Renal pelvis (tissue), 12 donors: Measurements from ENCODE around the gene GP1BB. TPM values are rescaled to one million over a fixed set of nuclear protein-coding genes. Genes with fewer than 3 reads are reported as not detected.
"Not testable (repeated sequence)": the region's sequence is repeated elsewhere in the genome, so short reads cannot be mapped to it uniquely, and the experiment has no call there.

Experiments used
- DNase-seq: peaks from one replicate; pipeline ENCODE4 v3.0.0-alpha.2; 2013
- long read RNA-seq, 16 experiments: transcript quantifications; one replicate each; lab custom pipeline, GENCODE V29; 2026
- polyA plus RNA-seq, 3 donors: library from polyadenylated mRNA; unstranded; fragments of 120-200 nt; gene quantifications; one replicate each; pipeline ENCODE4 v1.2.1, GENCODE V29; 2013; ENCODE audit not compliant: insufficient read length in 3 of 3

Gene GP1BB
- polyA plus RNA-seq: 1 to 10 TPM; 1.1 to 6.4 (median 4.8) TPM
- long read RNA-seq, donor 1, partial matches to known transcripts: 0 of 3 reads
- long read RNA-seq, donor 1, other reads (novel, unspliced or antisense): 0 of 3 reads
- long read RNA-seq, donor 2, partial matches to known transcripts: 0 of 3 reads
- long read RNA-seq, donor 2, other reads (novel, unspliced or antisense): 0 of 3 reads
- long read RNA-seq, donor 3, partial matches to known transcripts: 0 of 3 reads
- long read RNA-seq, donor 3, other reads (novel, unspliced or antisense): 0 of 3 reads
- long read RNA-seq, donor 4, transcript GP1BB-201 (2 exons, 1,553 nt): major isoform, 5 of 5 reads
- long read RNA-seq, donor 4, partial matches to known transcripts: 0 of 5 reads
- long read RNA-seq, donor 4, other reads (novel, unspliced or antisense): 0 of 5 reads
- long read RNA-seq, donor 5, partial matches to known transcripts: 0 of 1 reads
- long read RNA-seq, donor 5, other reads (novel, unspliced or antisense): 0 of 1 reads
- long read RNA-seq, donor 6, partial matches to known transcripts: 0 of 3 reads
- long read RNA-seq, donor 6, other reads (novel, unspliced or antisense): 0 of 3 reads
- long read RNA-seq, donor 7, partial matches to known transcripts: 0 of 3 reads
- long read RNA-seq, donor 7, other reads (novel, unspliced or antisense): 0 of 3 reads
- long read RNA-seq, donor 8, partial matches to known transcripts: 0 of 2 reads
- long read RNA-seq, donor 8, other reads (novel, unspliced or antisense): 0 of 2 reads
- long read RNA-seq, donor 9, partial matches to known transcripts: 0 of 1 reads
- long read RNA-seq, donor 9, other reads (novel, unspliced or antisense): 0 of 1 reads
- long read RNA-seq, donor 10, partial matches to known transcripts: 0 of 4 reads
- long read RNA-seq, donor 10, other reads (novel, unspliced or antisense): 0 of 4 reads
- long read RNA-seq, donor 11, transcript GP1BB-201 (2 exons, 1,553 nt): major isoform, 11 of 11 reads
- long read RNA-seq, donor 11, partial matches to known transcripts: 0 of 11 reads
- long read RNA-seq, donor 11, other reads (novel, unspliced or antisense): 0 of 11 reads
- long read RNA-seq, donor 12, transcript GP1BB-201 (2 exons, 1,553 nt): major isoform, 8 of 8 reads
- long read RNA-seq, donor 12, partial matches to known transcripts: 0 of 8 reads
- long read RNA-seq, donor 12, other reads (novel, unspliced or antisense): 0 of 8 reads
- long read RNA-seq, donor 13, partial matches to known transcripts: 0 of 1 reads
- long read RNA-seq, donor 13, other reads (novel, unspliced or antisense): 0 of 1 reads
- long read RNA-seq, donor 14, partial matches to known transcripts: 0 of 4 reads
- long read RNA-seq, donor 14, other reads (novel, unspliced or antisense): 0 of 4 reads
- long read RNA-seq, donor 15, partial matches to known transcripts: 0 of 1 reads
- long read RNA-seq, donor 15, other reads (novel, unspliced or antisense): 0 of 1 reads
- long read RNA-seq, donor 16, partial matches to known transcripts: 0 of 1 reads
- long read RNA-seq, donor 16, other reads (novel, unspliced or antisense): 0 of 1 reads

GRCh38 chr22:19723232-19723982 lies at the start of gene GP1BB:
GP1BB (plus strand) TSS chr22:19723539; CDS start chr22:19723570, 31 bp downstream.
- no peak for DNase-seq

GRCh38 chr22:19673660-19674059 lies 49.7 kb upstream of the GP1BB start:
- DNase-seq: no peak

DNA sequence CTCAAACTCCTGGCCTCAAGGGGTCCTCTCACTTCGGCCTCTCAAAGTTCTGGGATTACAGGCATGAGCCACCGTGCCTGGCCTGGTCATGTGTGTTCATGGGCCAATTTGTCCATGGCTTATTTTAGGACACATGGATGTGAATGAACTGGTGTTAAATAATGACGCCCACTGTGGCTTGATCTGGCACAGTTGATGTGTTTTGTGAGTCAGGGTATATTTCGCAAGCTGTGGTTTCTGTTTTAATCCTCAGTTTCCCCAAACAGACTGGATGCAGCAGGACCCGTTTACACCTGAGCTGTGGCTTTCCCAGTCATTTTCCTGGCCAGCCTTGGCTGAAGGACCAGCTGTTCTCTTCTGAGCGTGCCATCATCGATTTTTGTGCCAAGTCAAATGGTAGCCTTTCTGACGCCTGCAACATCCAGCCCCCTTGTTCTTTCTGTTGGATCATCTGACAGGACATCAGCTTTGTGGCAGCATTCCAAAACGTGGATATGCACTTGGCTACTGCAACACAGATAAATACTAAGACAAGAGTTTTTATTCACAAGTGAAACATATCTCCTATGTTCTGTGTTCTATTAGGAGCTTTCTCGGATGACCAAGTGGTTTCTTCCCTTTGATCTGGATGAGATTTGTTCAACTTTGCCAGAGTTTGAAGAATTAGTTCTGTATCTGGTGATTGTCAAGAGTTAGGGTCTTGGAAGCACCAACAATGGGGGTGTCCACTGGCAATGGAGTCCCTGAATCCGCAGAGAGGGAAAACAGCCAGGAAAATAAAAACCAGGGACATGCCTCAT lies 49.0 kb upstream of the GP1BB start:
- no peak for DNase-seq

DNA sequence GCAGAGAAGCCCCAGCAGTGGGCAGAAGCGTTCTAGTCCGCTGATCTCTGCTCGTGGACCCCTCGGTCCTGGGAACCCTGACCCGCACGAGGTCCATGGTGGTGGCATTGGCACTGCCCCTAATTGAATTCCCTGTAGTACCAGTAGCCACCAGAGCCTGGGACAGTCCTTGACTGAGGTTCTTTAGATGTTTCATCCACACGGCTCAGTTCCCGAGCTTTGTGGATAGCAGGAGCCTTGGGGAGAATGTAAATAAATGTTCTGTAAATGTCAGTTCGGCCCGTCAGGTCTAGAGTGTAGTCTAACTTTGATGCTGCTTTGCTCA lies 48.4 kb upstream of the GP1BB start:
- DNase-seq: no peak

- no peak for DNase-seq
These were observed 47.9 kb upstream of the GP1BB start for GRCh38 chr22:19675428-19675827.

- not testable (repeated sequence) for DNase-seq
These were observed 46.9 kb upstream of the GP1BB start for GRCh38 chr22:19676437-19676836.

DNA sequence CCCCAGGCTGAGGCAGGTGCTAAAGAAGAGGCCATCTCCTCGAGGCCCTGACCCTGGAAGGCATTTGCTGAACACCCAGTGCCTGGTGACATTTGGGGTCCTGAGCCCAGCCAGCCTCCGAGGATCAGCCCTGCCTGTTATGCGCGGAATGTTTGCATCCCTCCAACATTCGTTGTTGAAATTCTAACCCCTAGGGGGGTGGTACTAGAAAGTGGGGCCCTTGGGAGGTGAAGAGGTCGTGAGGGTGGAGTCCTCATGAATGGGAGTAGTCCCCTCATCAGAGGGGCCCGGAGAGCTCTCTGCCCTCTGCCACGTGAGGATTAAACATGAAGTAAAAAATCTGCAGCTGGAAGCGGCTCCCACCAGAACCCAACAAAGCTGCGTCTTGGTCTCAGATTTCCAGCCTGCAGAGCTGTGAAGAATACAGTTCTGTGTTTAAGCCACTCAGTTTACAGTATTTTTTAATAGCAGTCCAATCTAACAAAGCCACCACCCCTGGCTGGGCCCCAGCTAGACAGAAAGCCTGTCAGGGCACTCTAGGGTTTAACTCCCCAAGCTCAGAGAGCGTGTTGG lies 44.3 kb upstream of the GP1BB start:
- peak; percentile 45 for DNase-seq

- DNase-seq: no peak
These were observed 43.7 kb upstream of the GP1BB start for GRCh38 chr22:19679522-19680101.

- DNase-seq: no peak
These were observed 43.0 kb upstream of the GP1BB start for GRCh38 chr22:19680287-19680881.

- no peak for DNase-seq
These were observed 42.2 kb upstream of the GP1BB start for GRCh38 chr22:19680911-19681862.

DNA sequence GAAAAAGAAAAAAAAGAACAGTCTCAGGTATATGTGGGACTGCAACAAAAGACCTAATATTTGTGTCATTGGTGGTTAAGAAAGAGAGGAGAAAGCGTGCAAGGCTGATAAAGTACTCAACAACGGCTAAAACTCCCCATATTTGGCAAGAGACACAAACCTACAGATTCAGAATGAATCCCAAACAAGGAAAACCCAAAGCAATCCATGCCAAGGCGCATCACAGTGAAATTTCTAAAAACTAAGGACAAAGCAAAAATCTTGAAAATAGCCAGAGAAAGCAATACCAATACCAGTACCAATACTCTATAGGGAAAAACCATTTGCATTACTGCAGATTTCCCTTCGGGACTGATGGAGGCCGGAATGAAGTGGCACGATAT lies 41.5 kb upstream of the GP1BB start:
- no peak for DNase-seq

- no peak for DNase-seq
These were observed 36.4 kb upstream of the GP1BB start for GRCh38 chr22:19686946-19687345.

DNA sequence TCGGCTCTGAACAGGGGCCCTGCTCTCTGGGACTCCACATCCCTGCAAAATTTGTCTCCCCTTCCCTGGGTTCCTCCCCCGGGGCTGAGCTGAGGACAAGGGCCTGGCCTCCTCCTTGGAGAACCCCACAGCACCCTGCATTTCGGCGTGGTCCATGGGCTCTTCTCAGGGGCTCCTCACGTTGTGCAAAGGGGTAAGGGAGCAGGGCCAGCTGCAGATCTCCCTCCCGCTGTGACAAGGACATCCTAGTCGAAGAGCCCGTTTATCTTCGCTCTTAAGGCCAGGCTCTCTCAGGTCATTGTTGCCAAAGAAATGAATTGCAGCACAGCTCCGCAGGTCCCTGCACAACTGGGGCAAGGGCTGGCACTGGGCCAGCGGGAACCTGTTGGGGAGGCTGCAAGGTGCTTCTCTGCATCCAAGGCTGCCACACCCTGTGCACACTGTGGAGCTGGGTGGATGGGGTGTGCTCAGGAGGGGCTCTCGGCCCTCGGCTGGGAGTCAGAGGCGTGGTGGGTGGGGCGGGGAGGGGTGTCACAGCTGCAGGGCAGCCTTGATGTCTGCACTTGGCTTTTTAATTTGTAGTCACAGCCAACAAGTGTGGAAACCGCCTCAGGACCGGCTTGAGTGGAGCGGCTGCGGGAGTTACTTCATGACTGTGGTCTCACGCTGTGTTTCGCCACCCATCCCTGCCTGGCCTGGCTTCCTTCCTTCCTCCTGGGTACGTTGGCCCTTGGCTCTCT lies 35.6 kb upstream of the GP1BB start:
- no peak for DNase-seq

GRCh38 chr22:19688301-19689290 lies 34.7 kb upstream of the GP1BB start:
- no peak for DNase-seq

DNA sequence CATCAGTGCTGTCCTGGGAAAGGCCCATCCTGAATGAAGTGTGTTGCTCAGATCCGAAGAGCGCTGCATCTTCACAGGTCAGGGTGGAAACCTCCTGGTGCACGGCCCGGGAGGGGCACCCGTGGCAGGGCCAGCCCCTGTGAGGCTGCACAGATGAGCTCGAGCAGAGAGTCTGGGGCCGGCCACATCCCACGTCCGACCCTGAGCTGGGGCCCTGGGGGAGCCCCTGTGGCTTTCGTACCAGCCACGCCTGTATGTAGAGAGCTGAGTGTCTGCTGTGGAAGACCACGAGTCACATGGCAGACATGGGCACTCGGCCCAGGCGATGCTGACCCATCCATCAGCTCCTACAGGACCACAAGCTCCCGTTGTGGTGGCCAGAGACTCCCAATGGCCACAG lies 33.9 kb upstream of the GP1BB start:
- DNase-seq: no peak
